NCI-H82 (cell line): ENCODE data around the gene WNT7A.

Experiments used
- DNase-seq: peaks from one replicate; lab custom pipeline; 2025; lab: John Stamatoyannopoulos, UW

Gene WNT7A

DNA sequence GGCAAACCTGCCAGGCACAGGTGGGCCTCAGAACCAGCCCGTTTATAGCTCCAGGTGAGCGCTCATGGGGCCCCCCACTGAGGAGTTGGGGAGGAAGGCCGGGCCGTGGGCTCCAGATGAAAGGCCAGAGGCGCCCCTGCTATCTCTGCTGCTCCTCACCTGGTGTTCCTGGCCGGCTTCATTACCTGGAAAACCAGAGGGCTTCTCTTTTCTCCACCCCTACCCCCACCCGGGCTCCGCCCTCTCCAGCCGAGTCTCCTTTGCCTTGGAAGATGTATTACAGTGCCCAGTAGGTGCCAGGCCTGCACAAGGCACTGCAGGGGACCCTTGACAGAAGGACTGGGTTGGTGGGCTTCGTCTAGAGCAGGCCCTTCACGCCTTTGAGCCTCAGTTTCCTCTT lies 111.4 kb downstream of the WNT7A start:
- no peak for DNase-seq

DNA sequence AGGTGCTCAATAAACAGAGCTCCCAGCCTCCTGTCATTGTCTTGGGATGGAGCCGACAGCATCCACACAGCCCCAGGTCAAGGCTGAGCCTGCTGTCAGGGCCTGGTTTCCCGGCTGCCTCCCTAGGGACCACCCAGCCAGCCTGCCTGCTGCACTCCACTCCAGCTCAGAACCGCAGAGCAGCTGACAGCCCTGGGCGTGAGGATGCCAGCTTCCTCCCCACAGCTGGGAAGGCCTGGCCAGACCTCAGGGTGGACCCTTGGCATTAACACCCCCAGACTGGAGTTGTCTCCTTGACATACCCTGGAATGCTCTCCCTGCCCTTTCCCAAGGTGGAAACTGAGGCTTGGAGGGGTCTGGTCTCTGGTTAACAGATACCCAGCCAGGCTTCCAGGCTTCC lies 112.0 kb downstream of the WNT7A start:
- DNase-seq = peak; percentile 14

DNA sequence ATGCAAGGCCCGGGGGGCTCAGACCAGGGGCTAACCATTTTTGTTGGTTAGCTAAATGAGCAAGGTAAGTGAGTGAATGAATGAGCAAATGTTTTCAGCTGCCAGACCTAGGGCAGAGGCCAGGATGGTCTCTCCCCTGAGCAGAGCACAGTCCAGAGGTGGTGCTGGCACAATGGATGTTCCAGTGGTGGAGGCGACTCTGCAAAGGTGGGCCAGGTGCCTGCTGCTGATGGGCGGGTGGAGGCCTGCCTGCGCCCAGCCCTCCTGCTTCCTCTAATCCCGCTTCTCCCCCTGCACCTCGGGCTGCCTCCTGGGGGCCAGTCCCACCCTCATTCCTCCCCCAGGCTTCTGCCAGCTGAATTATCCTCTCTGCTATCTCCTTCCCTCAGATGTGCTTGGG lies 112.8 kb downstream of the WNT7A start:
- no peak for DNase-seq
